Stimulated activated CD4-positive, alpha-beta T cell treated with anti-CD3 and anti-CD28 coated beads, Interleukin-15, amount 100 ng/mL, for 48 hours (primary cell): ENCODE measurements around the gene OR2A5.
"Not testable (repeated sequence)": the region's sequence is repeated elsewhere in the genome, so short reads cannot be mapped to it uniquely, and the experiment has no call there.

ENCODE experiments used
- DNase-seq, 2 donors: peaks; one replicate each; pipeline ENCODE4 v3.0.0-alpha.2; 2020; ENCODE audit warnings: low read depth in 2 of 2

Gene OR2A5, protein sequence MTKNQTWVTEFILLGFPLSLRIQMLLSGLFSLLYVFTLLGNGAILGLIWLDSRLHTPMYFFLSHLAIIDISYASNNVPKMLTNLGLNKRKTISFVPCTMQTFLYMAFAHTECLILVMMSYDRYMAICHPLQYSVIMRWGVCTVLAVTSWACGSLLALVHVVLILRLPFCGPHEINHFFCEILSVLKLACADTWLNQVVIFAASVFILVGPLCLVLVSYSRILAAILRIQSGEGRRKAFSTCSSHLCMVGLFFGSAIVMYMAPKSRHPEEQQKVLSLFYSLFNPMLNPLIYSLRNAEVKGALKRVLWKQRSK

DNA sequence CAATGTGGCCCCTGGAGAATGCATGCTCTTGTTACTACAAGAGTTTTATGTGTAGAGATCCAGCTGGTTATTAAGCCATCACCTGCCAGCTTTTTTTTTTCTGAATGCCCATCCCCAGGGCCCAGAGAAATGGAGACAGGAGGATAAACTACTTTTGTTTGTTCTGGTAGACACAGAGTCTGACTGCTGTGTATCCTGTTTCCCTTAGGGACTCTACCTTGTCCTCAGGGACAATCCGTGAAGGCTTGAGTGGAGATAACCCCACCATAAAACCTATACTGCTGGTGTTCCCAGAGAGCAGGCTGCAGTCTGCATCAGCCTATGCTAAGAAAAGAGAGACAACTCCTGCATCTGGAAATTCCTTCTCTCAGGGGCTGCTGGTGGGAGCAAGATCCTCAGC lies at the start of gene OR2A5:
Gene OR2A5 (plus strand): TSS at position 301 of the 400 bp plus-strand sequence. CDS start 1,454 bp downstream, outside the sequence.
- DNase-seq: no peak

GRCh38 chr7:144000020-144000419 lies 48.7 kb upstream of the OR2A5 start, which contains the start of gene OR6B1:
TSS of gene OR6B1 (plus strand) at chr7:144000320. CDS start at chr7:144003997, 3,677 bp downstream.
- DNase-seq: no peak

DNA sequence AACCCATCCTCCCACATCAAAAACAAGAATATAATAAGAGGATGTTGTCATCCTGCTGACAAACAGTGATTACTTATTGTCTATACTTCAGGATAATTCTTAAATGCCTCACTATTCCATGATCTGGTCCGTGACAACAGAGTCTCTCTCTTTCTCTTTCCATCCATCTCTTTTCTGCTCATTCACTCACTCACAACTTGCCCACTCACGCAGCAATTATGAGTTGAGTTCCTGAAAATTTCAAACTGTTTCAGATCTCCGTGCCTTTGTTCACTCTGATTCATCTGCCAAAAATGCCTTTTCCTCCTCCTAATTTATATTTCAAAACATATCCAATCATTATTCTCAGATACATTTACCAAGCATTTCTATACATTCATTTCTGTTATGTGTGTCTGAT lies 47.2 kb upstream of the OR2A5 start:
- no peak for DNase-seq

DNA sequence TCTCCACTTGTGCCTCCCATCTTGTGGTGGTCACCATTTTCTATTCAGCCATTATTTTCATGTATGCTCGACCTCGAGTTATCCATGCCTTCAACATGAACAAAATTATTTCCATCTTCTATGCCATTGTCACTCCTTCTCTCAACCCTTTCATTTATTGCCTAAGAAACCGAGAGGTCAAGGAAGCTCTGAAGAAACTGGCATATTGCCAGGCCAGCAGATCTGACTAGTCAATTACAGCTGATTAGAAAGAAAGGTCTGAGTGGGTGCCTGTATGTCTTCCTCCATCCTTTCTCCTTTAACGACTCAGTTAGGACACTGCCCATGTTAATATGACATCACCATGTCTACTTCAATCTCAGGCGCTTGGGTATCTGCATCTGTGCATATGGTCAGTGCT lies 44.0 kb upstream of the OR2A5 start:
- no peak for DNase-seq

- DNase-seq: no peak
Observed at GRCh38 chr7:144006029-144006691, 42.6 kb upstream of the OR2A5 start.

DNA sequence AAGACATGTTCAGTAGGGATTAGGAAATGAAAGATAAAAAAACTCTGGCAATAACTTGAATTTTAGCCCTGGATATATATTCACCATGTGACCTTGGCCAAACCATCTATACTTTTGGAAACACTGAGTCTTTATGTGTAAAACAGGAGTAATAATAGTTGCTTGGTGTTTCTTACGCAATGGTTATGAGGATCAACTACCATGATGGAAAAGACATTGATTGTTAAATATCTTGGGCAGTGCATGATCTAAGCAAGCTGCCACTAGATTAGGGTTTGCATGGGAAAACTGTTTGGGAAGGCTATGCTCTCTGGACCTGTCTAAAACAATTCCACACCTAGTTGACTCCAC lies 42.1 kb upstream of the OR2A5 start:
- no peak for DNase-seq

GRCh38 chr7:144009361-144009760 lies 39.4 kb upstream of the OR2A5 start:
- no peak for DNase-seq

GRCh38 chr7:144010061-144010460 lies 38.7 kb upstream of the OR2A5 start:
- not testable (repeated sequence) for DNase-seq

GRCh38 chr7:144010821-144011220 lies 37.9 kb upstream of the OR2A5 start:
- not testable (repeated sequence) for DNase-seq

- no peak for DNase-seq
Observed at GRCh38 chr7:144011458-144012230, 37.1 kb upstream of the OR2A5 start.

GRCh38 chr7:144018065-144018464 lies 30.7 kb upstream of the OR2A5 start:
- no peak for DNase-seq

GRCh38 chr7:144019457-144019856 lies 29.3 kb upstream of the OR2A5 start:
- DNase-seq: no peak

- DNase-seq: no peak
Observed at GRCh38 chr7:144020340-144020739, 28.4 kb upstream of the OR2A5 start.

GRCh38 chr7:144022169-144022568 lies 26.6 kb upstream of the OR2A5 start:
- no peak for DNase-seq

- no peak for DNase-seq
Observed at GRCh38 chr7:144023171-144023827, 25.4 kb upstream of the OR2A5 start.

- no peak for DNase-seq
Observed at GRCh38 chr7:144024213-144024612, 24.5 kb upstream of the OR2A5 start.

- DNase-seq: no peak
Observed at GRCh38 chr7:144026203-144026883, 22.4 kb upstream of the OR2A5 start.

- DNase-seq: no peak
Observed at GRCh38 chr7:144027070-144027469, 21.7 kb upstream of the OR2A5 start.

DNA sequence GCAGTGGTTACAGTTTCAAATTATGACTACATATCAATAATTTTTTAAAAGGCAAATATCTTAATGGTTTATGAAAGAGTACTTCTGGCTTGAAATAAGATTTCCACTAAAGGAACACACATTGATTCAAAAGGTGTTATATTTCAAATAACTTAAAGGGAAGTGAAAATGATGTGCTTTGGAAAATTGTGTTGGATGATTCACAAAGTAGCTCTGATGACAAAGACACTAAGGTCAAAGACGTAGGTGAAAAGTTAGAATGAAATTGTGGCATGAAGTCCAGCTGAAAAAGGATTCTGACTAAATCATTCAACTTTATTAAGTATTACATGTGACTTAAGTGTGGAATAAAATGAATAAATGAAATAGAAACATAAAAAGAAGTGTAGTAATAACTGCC lies 20.8 kb upstream of the OR2A5 start:
- DNase-seq: no peak

- no peak for DNase-seq
Observed at GRCh38 chr7:144028547-144028946, 20.2 kb upstream of the OR2A5 start.

GRCh38 chr7:144032516-144032915 lies 16.2 kb upstream of the OR2A5 start:
- no peak for DNase-seq
